PC-3 (cell line): Measurements from ENCODE around the gene GNPDA2. TPM values are rescaled to one million over a fixed set of nuclear protein-coding genes. Genes with fewer than 3 reads are reported as not detected.

Source experiments
- ATAC-seq: fragments of 200-7000 bp; cut with Tn5 transposase; 2 replicates; pipeline ENCODE4 v1.9.1; 2020; ENCODE audit warnings: mild to moderate bottlenecking, moderate library complexity
- BruUV-seq: library from RNA; stranded (reverse); fragments of 400-500 nt; replicated peaks from 2 replicates; lab custom pipeline; 2021; lab: Mats Ljungman, UMichigan
- CTCF ChIA-PET: fragments of 300-600 bp; sonication (Branson Sonifier 250); formaldehyde crosslinking; loops from one replicate; lab custom pipeline; 2022; ENCODE audit warnings: antibody characterized with exemption; lab: Charles Lee
- POLR2A ChIA-PET: fragments of 300-600 bp; sonication (Branson Sonifier 250); formaldehyde crosslinking; loops from one replicate; lab custom pipeline; 2022; ENCODE audit warnings: antibody characterized with exemption; ENCODE audit not compliant: unreplicated experiment; lab: Charles Lee
- DNase-seq: peaks from one replicate; pipeline ENCODE4 v3.0.0-alpha.2; 2015
- H2AFZ ChIP-seq: fragments of 300-600 bp; sonication (generic); 2 replicates; pipeline ENCODE4 v1.6.0; 2016; ENCODE audit warnings: antibody characterized with exemption, low read length
- H3F3A ChIP-seq: fragments of 300-600 bp; sonication (generic); one replicate; pipeline ENCODE4 v1.6.0; 2017; ENCODE audit warnings: antibody characterized with exemption, low read length, control low read depth, mild to moderate bottlenecking; ENCODE audit not compliant: unreplicated experiment
- H3K27ac ChIP-seq: fragments of 300-600 bp; sonication (generic); 2 replicates; pipeline ENCODE4 v1.5.1; 2016; ENCODE audit warnings: mild to moderate bottlenecking, low read length
- H3K27me3 ChIP-seq: fragments of 300-600 bp; sonication (generic); 2 replicates; pipeline ENCODE4 v1.6.1; 2016; ENCODE audit warnings: low read length, mixed read lengths
- H3K36me3 ChIP-seq: fragments of 300-600 bp; sonication (generic); 2 replicates; pipeline ENCODE4 v1.6.1; 2016; ENCODE audit warnings: low read depth, mixed run types, low read length, mixed read lengths
- H3K4me1 ChIP-seq: fragments of 300-600 bp; sonication (generic); 2 replicates; pipeline ENCODE4 v1.5.1; 2016; ENCODE audit warnings: low read length; ENCODE audit not compliant: insufficient read depth
- H3K4me2 ChIP-seq: fragments of 300-600 bp; sonication (generic); 2 replicates; pipeline ENCODE4 v1.6.0; 2016; ENCODE audit warnings: low read length
- H3K4me3 ChIP-seq: fragments of 300-600 bp; sonication (generic); 2 replicates; pipeline ENCODE4 v1.5.1; 2016; ENCODE audit warnings: mild to moderate bottlenecking, low read length, mixed read lengths
- H3K79me2 ChIP-seq: fragments of 300-600 bp; sonication (generic); 2 replicates; pipeline ENCODE4 v1.6.1; 2017; ENCODE audit warnings: low read length, mixed read lengths
- H3K9ac ChIP-seq: fragments of 300-600 bp; sonication (generic); 2 replicates; pipeline ENCODE4 v1.6.0; 2016; ENCODE audit warnings: mild to moderate bottlenecking, low read length
- H3K9me2 ChIP-seq: fragments of 300-600 bp; sonication (generic); replicated peaks from 2 replicates; pipeline ENCODE4 v1.6.1; 2016; ENCODE audit warnings: mixed run types, low read length, mixed read lengths
- H3K9me3 ChIP-seq: fragments of 300-600 bp; sonication (generic); 2 replicates; pipeline ENCODE4 v1.6.1; 2016; ENCODE audit warnings: low read length, mixed read lengths
- H4K20me1 ChIP-seq: fragments of 300-600 bp; sonication (generic); 2 replicates; pipeline ENCODE4 v1.6.1; 2016; ENCODE audit warnings: low read length, mixed read lengths
- EZH2 ChIP-seq: fragments of 300-600 bp; sonication (generic); IDR thresholded peaks from one replicate; pipeline ENCODE4 v1.6.1; 2017; ENCODE audit warnings: antibody characterized with exemption, mild to moderate bottlenecking, low read length; ENCODE audit not compliant: unreplicated experiment
- EZH2phosphoT487 ChIP-seq: fragments of 300-600 bp; sonication (generic); IDR thresholded peaks from 2 replicates; pipeline ENCODE4 v1.6.1; 2018; ENCODE audit warnings: mild to moderate bottlenecking, antibody characterized with exemption, low read length, borderline replicate concordance
- intact Hi-C: fragments of 100-400 bp; cut with micrococcal nuclease; formaldehyde crosslinking; loops from 2 replicates; pipeline ENCODE4 v1.9.0; 2023
- total RNA-seq: library from RNA; depleted of rRNA; stranded (reverse); fragments of >200 nt; gene quantifications from 2 replicates; pipeline ENCODE4 v1.2.3, GENCODE V29; 2014
- TF ChIP-seq, protein P1 (sequence below): fragments of 300-600 bp; sonication (generic); conservative IDR thresholded peaks from 2 replicates; pipeline ENCODE4 v1.5.1; 2017; ENCODE audit warnings: antibody characterized with exemption, low read depth, mild to moderate bottlenecking, low read length

GNPDA2 gene
- total RNA-seq, 1 experiment from 2014 or later = 21.9 TPM

DNA sequence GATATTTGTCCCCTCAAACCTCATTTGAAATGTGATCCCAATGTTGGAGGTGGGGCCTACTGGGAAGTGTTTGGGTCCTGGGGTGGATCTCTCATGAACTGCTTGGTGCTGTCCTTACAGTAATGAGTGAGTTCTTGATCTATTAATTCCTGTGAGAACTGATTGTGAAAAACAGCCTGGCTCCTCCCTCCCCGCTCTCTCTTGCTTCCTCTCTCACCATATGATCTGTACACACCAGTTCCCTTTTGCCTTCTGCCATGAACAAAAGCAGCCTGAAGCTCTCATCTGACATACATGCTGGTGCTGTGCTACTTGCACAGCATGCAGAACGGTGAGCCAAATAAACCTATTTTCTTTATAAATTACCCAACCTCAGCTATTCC, 63.7 kb downstream of the GNPDA2 start:
- ChIA-PET CTCF (no interaction called here), POLR2A (no interaction called here)
- H3F3A ChIP-seq = no peaks in the 10 kb centered on the region
- H3K79me2 ChIP-seq = no peaks in the 10 kb centered on the region
- no peaks in the 10 kb centered on the region for H3K27me3 ChIP-seq
- no TSS peak for BruUV-seq
- no peaks in the 10 kb centered on the region for H3K9me3 ChIP-seq
- no peaks in the 10 kb centered on the region for H3K9me2 ChIP-seq
- H4K20me1 ChIP-seq = no peaks in the 10 kb centered on the region
- no peaks in the 10 kb centered on the region for H3K36me3 ChIP-seq
- peak overlapping the region; percentile 28; the same call in 1 of the 2 replicates for H3K4me2 ChIP-seq
- intact Hi-C loops = no loop called here
- H3K27ac ChIP-seq = peak overlapping the region; percentile 72
- peaks cover 18% of the 10 kb centered on the region for H3K4me1 ChIP-seq
- ATAC-seq (no peak; the same call in 1 of the 2 replicates), DNase-seq (no peak)
- no peak for TF ChIP-seq EZH2
- TF ChIP-seq EZH2phosphoT487 = no peak
- TF ChIP-seq, protein P1, sequence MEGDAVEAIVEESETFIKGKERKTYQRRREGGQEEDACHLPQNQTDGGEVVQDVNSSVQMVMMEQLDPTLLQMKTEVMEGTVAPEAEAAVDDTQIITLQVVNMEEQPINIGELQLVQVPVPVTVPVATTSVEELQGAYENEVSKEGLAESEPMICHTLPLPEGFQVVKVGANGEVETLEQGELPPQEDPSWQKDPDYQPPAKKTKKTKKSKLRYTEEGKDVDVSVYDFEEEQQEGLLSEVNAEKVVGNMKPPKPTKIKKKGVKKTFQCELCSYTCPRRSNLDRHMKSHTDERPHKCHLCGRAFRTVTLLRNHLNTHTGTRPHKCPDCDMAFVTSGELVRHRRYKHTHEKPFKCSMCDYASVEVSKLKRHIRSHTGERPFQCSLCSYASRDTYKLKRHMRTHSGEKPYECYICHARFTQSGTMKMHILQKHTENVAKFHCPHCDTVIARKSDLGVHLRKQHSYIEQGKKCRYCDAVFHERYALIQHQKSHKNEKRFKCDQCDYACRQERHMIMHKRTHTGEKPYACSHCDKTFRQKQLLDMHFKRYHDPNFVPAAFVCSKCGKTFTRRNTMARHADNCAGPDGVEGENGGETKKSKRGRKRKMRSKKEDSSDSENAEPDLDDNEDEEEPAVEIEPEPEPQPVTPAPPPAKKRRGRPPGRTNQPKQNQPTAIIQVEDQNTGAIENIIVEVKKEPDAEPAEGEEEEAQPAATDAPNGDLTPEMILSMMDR = no peak
- H3K4me3 ChIP-seq = no peak overlapping the region
- H3K9ac ChIP-seq = no peak overlapping the region
- no peak overlapping the region for H2AFZ ChIP-seq

DNA sequence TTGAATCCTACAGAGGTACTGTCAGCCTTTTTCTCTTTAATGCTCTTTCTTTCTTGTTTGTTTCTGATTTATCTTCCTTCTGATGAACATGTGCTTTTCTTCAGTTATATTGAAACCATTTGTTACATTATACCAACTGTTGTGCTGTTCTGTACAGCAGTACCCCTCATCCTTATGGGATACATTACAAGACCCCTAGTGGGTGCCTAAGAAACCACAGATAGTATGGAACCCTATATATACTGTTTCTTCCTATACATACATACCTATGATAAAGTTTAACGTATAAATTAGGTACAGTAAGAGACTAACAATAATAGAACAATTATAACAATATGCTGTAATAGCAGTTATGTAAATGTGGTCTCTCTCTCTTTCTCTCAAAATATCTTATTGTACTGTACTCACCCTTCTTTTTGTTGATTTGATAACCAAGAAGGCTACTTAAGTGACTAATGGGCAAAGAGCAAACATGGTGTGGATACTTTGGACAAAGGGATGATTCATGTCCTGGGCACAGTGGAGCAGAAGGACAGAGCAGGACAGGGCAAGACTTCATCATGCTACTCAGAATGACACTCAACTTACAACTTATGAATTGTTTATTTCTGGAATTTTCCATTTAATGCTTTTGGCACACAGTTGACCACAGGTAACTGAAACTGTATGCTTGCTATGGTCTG, 64.3 kb downstream of the GNPDA2 start:
- TF ChIP-seq, protein P1 = no peak; the same call in 1 of the 2 replicates
- no peak for TF ChIP-seq EZH2
- TF ChIP-seq EZH2phosphoT487 = no peak
- H3K27ac ChIP-seq = peak overlapping the region; percentile 72
- peak; percentile 71 for DNase-seq
- ChIA-PET CTCF (no interaction called here), POLR2A (no interaction called here)
- H3K4me2 ChIP-seq = peak overlapping the region; percentile 28; the same call in 1 of the 2 replicates
- BruUV-seq = no TSS peak
- H3K9me2 ChIP-seq = no peaks in the 10 kb centered on the region
- no peaks in the 10 kb centered on the region for H3K36me3 ChIP-seq
- no peaks in the 10 kb centered on the region for H3K9me3 ChIP-seq
- H4K20me1 ChIP-seq = no peaks in the 10 kb centered on the region
- intact Hi-C loops = no loop called here
- no peak overlapping the region for H3K9ac ChIP-seq
- no peaks in the 10 kb centered on the region for H3K79me2 ChIP-seq
- H3K4me3 ChIP-seq = no peak overlapping the region
- H3F3A ChIP-seq = no peaks in the 10 kb centered on the region
- peak; percentile 98 for ATAC-seq
- no peak overlapping the region for H2AFZ ChIP-seq
- H3K4me1 ChIP-seq = peaks cover 18% of the 10 kb centered on the region
- H3K27me3 ChIP-seq = no peaks in the 10 kb centered on the region

DNA sequence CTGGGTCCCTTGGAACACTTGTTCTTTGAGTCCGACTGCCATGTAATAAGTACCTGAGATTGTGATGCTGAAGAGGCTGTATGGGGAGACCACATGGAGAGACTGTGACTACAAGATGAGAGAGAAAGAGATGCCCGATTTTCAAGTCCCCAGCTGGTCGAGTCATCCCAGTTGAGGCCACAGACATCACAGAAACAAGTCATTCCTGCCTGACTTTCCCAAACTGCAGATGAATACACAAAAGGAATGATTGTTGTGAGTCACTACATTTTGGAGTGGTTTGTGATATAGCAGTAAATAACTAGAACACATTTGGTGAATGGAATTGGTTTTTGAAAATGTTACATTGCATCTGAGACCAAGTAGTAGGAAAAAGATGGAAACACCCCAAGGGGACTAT, 66.0 kb downstream of the GNPDA2 start:
- H3K36me3 ChIP-seq = no peaks in the 10 kb centered on the region

More for the DNA sequence above, 66.0 kb downstream of the GNPDA2 start:
- Histone ChIP-seq H3K4me2 (no peak overlapping the region), H3K27ac (no peak overlapping the region), H3K27me3 (no peaks in the 10 kb centered on the region), H3K4me1 (peaks cover 18% of the 10 kb centered on the region), H3K79me2 (no peaks in the 10 kb centered on the region), H3K4me3 (no peak overlapping the region), H3K9ac (no peak overlapping the region), H4K20me1 (no peaks in the 10 kb centered on the region), H3K9me3 (no peaks in the 10 kb centered on the region), H3F3A (no peaks in the 10 kb centered on the region), H3K9me2 (no peaks in the 10 kb centered on the region), H2AFZ (no peak overlapping the region)
- DNase-seq (peak; percentile 23), ATAC-seq (peak; percentile 25; the same call in 1 of the 2 replicates)
- TF ChIP-seq EZH2 = no peak
- TF ChIP-seq, protein P1 = no peak
- TF ChIP-seq EZH2phosphoT487 = no peak
- BruUV-seq = no TSS peak
- POLR2A ChIA-PET = no interaction called here
- intact Hi-C loops = no loop called here
- CTCF ChIA-PET = interaction anchor here (0.6 kb wide), 1 partner anchor 997 kb away, joined by 7 read pairs; no protein-coding TSS in a partner anchor
